Measurements from ENCODE around the gene ATF6. TPM values are rescaled to one million over a fixed set of nuclear protein-coding genes. Genes with fewer than 3 reads are reported as not detected.
A peak's percentile ranks its signal among the peaks of the same experiment; 100 is the strongest.

ATF6 gene
- polyA plus RNA-seq, 2 of the 4 experiments (the other 2 are of a cell fraction) = 8.6 to 28.0 TPM

GRCh38 chr1:161749509-161750407, 16.4 kb upstream of the ATF6 start, which contains the start of gene DUSP12 (continued):
- TF ChIP-seq PHF8 (IDR thresholded peaks at IDR 0.05; ENCODE audit: borderline replicate concordance, low read depth) = peak; percentile 93
- TF ChIP-seq NR3C1 (IDR thresholded peaks at IDR 0.05) = no peak
- no peak for TF ChIP-seq ESRRA (IDR thresholded peaks at IDR 0.05; ENCODE audit: borderline replicate concordance, low read length)

DNA sequence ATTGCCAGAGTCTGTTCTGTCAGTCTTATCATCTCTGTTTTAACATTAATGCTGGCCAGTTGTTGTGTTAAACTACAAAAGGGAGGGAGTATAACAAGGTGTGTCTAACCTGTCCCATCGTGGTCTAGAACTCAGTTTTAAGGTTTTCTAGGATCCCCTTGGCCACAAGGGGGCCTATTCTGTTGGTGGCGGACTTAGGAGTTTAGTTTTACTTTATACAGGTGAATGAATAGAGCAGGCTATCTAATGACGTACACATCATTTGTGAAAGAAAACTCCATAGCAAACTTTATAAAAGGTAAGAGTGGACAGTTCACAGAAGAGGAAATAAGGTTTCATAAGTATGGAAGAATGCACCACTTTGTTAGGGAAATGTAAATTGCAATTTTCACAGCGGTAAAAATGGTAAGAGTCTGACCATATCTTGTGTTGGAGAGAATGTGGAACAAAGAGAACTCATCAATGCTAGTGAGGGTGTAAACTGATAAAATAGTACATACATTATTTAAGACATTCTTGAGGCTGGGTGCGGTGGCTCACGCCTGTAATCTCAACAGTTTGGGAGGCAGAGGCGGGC, 2.5 kb upstream of the ATF6 start:
- TF ChIP-seq MAZ (IDR thresholded peaks at IDR 0.05; ENCODE audit: borderline replicate concordance, low read depth, low read length) (no peak), POLR2AphosphoS2 (conservative IDR thresholded peaks at IDR 0.05; ENCODE audit: low read length) (no peak), MYC (IDR thresholded peaks at IDR 0.05; ENCODE audit: borderline replicate concordance, low read length) (no peak), RAD21 (conservative IDR thresholded peaks at IDR 0.05 in 1 of 2, IDR thresholded peaks at IDR 0.05 in 1 of 2) (peak; percentile 24 to 35; a peak in 3 of 5 replicates), POLR2A (IDR thresholded peaks at IDR 0.05; ENCODE audit: low read length) (no peak), SMC3 (IDR thresholded peaks at IDR 0.05) (peak; percentile 42; the same call in 1 of the 3 replicates), HOXB13 (CRISPR knock-in tag; IDR thresholded peaks at IDR 0.05; ENCODE audit: low read depth) (no peak)
- TF ChIP-seq, protein P1, sequence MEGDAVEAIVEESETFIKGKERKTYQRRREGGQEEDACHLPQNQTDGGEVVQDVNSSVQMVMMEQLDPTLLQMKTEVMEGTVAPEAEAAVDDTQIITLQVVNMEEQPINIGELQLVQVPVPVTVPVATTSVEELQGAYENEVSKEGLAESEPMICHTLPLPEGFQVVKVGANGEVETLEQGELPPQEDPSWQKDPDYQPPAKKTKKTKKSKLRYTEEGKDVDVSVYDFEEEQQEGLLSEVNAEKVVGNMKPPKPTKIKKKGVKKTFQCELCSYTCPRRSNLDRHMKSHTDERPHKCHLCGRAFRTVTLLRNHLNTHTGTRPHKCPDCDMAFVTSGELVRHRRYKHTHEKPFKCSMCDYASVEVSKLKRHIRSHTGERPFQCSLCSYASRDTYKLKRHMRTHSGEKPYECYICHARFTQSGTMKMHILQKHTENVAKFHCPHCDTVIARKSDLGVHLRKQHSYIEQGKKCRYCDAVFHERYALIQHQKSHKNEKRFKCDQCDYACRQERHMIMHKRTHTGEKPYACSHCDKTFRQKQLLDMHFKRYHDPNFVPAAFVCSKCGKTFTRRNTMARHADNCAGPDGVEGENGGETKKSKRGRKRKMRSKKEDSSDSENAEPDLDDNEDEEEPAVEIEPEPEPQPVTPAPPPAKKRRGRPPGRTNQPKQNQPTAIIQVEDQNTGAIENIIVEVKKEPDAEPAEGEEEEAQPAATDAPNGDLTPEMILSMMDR (IDR thresholded peaks at IDR 0.05) = peak; percentile 56
- POLR2A ChIA-PET = interaction anchor here (0.6 kb wide), 2 partner anchors 8 to 9 kb away, joined by 5 to 8 read pairs; no protein-coding TSS in a partner anchor
- peak; percentile 54 for FAIRE-seq
- Histone ChIP-seq H3K9me3 (no peaks in the 10 kb centered on the region), H3K4me1 (peaks cover 10% of the 10 kb centered on the region; the same call in 1 of the 3 replicates), H3K27ac (no peak overlapping the region), H3K4me2 (peak overlapping the region; percentile 90; the same call in 1 of the 3 replicates), H3K4me3 (no peak overlapping the region)
- CTCF ChIA-PET = interaction anchor here (0.6 to 2.9 kb wide), 4 partner anchors 14 to 274 kb away, joined by 3 to 13 read pairs (median 7); partner anchors contain the start of gene DUSP12
- peak; percentile 47 to 63 for DNase-seq (ENCODE audit: low read depth in 1 of 2, low spot score in 1 of 2)
- WGBS (ENCODE audit: missing lambda C conversion rate) = 57% methylated on average over 7 of the region's 7 CpGs
- ATAC-seq = peak in 1 of 2 experiments; percentile 56; a peak in 3 of 6 replicates

- CTCF ChIA-PET = interaction anchor here (0.6 to 1.3 kb wide), 2 partner anchors 23 to 25 kb away, joined by 3 read pairs; no protein-coding TSS in a partner anchor
- POLR2A ChIA-PET = no interaction called here
- H3K4me1 ChIP-seq = peaks cover 10% of the 10 kb centered on the region; the same call in 1 of the 3 replicates
- 84% methylated on average over 5 of the region's 5 CpGs for WGBS (ENCODE audit: missing lambda C conversion rate)
- H3K27ac ChIP-seq = no peak overlapping the region
- no peaks in the 10 kb centered on the region for H3K9me3 ChIP-seq
- TF ChIP-seq FOSL2 (IDR thresholded peaks at IDR 0.05) (no peak), FOSL2 (CRISPR knock-in tag; IDR thresholded peaks at IDR 0.05) (no peak), NR3C1 (IDR thresholded peaks at IDR 0.05) (no peak), ESRRA (IDR thresholded peaks at IDR 0.05; ENCODE audit: borderline replicate concordance, low read length) (no peak), HOXA7 (CRISPR knock-in tag; IDR thresholded peaks at IDR 0.05) (no peak), REST (IDR thresholded peaks at IDR 0.05) (no peak), EHMT2 (IDR thresholded peaks at IDR 0.05; ENCODE audit: low read depth) (no peak)
- TF ChIP-seq, protein P2, sequence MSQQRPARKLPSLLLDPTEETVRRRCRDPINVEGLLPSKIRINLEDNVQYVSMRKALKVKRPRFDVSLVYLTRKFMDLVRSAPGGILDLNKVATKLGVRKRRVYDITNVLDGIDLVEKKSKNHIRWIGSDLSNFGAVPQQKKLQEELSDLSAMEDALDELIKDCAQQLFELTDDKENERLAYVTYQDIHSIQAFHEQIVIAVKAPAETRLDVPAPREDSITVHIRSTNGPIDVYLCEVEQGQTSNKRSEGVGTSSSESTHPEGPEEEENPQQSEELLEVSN (IDR thresholded peaks at IDR 0.05; ENCODE audit: borderline replicate concordance, low read depth) = no peak
- no peak overlapping the region for H3K4me3 ChIP-seq
- FAIRE-seq (no peak), DNase-seq (ENCODE audit: low read depth in 1 of 2, low spot score in 1 of 2) (no peak), ATAC-seq (no peak)
- no peak overlapping the region for H3K4me2 ChIP-seq
Observed at GRCh38 chr1:161768461-161768860, 2.3 kb downstream of the ATF6 start.
